ENCODE data around the gene RHOC.

RHOC gene

GRCh38 chr1:112701227-112702066, 5.5 kb downstream of the RHOC start:
- DNase-seq (ENCODE audit: low spot score), result no peak

GRCh38 chr1:112700290-112701226, 6.4 kb downstream of the RHOC start:
- DNase-seq (ENCODE audit: low spot score), result peak; percentile 89

- DNase-seq (ENCODE audit: low spot score), result no peak
Observed at GRCh38 chr1:112699425-112700144, 7.3 kb downstream of the RHOC start.

GRCh38 chr1:112698366-112699310, 8.3 kb downstream of the RHOC start:
- no peak for DNase-seq (ENCODE audit: low spot score)

GRCh38 chr1:112697781-112698201, 9.1 kb downstream of the RHOC start:
- no peak for DNase-seq (ENCODE audit: low spot score)

- no peak for DNase-seq (ENCODE audit: low spot score)
Observed at GRCh38 chr1:112696578-112697314, 10.2 kb downstream of the RHOC start.

GRCh38 chr1:112695276-112695675, 11.7 kb downstream of the RHOC start:
- DNase-seq (ENCODE audit: low spot score), result no peak

GRCh38 chr1:112694363-112694929, 12.5 kb downstream of the RHOC start:
- DNase-seq (ENCODE audit: low spot score), result no peak

- no peak for DNase-seq (ENCODE audit: low spot score)
Observed at GRCh38 chr1:112693821-112694220, 13.1 kb downstream of the RHOC start.

GRCh38 chr1:112692681-112693080, 14.2 kb downstream of the RHOC start:
- DNase-seq (ENCODE audit: low spot score), result no peak

GRCh38 chr1:112689842-112690237, 17.1 kb downstream of the RHOC start:
- DNase-seq (ENCODE audit: low spot score), result no peak

GRCh38 chr1:112689196-112689841, 17.6 kb downstream of the RHOC start:
- no peak for DNase-seq (ENCODE audit: low spot score)

GRCh38 chr1:112688781-112689193, 18.1 kb downstream of the RHOC start:
- DNase-seq (ENCODE audit: low spot score), result no peak

GRCh38 chr1:112687785-112688496, 19.0 kb downstream of the RHOC start:
- DNase-seq (ENCODE audit: low spot score), result no peak

- DNase-seq (ENCODE audit: low spot score), result no peak
Observed at GRCh38 chr1:112687361-112687760, 19.6 kb downstream of the RHOC start.

GRCh38 chr1:112686835-112687234, 20.1 kb downstream of the RHOC start:
- DNase-seq (ENCODE audit: low spot score), result no peak

- DNase-seq (ENCODE audit: low spot score), result no peak
Observed at GRCh38 chr1:112686417-112686816, 20.5 kb downstream of the RHOC start.

- DNase-seq (ENCODE audit: low spot score), result no peak
Observed at GRCh38 chr1:112685913-112686312, 21.0 kb downstream of the RHOC start.

- no peak for DNase-seq (ENCODE audit: low spot score)
Observed at GRCh38 chr1:112678605-112679004, 28.3 kb downstream of the RHOC start.

All from AG08396 (cell line).